D721Med (cell line): ENCODE results near the gene PCNX4.
"Not testable (repeated sequence)": the region's sequence is repeated elsewhere in the genome, so short reads cannot be mapped to it uniquely, and the experiment has no call there.

Experiments
- DNase-seq: peaks from one replicate; pipeline ENCODE4 v3.0.0; 2011; ENCODE audit warnings: low spot score; ENCODE audit not compliant: insufficient read length
- FAIRE-seq: peaks from 2 replicates; lab custom pipeline; 2011; peaks lifted over from hg19 to GRCh38; lab: Jason Lieb, UNC
- CTCF ChIP-seq: IDR thresholded peaks from 2 replicates; pipeline ENCODE4 v1.5.1; 2012; ENCODE audit warnings: mild to moderate bottlenecking, control low read depth; ENCODE audit not compliant: insufficient read depth; ENCODE audit errors: missing control alignments

PCNX4 gene

GRCh38 chr14:60091550-60092525 is at the start of gene PCNX4:
PCNX4 (plus strand) TSS chr14:60091923; CDS start chr14:60107639, 15,716 bp downstream.
- TF ChIP-seq CTCF: no peak
- DNase-seq (peak; percentile 44), FAIRE-seq (no peak)

GRCh38 chr14:60047976-60048375 is 43.7 kb upstream of the PCNX4 start:
- FAIRE-seq, DNase-seq: not testable (repeated sequence)

GRCh38 chr14:60051721-60052221 is 40.0 kb upstream of the PCNX4 start:
- TF ChIP-seq CTCF: no peak
- DNase-seq: no peak
- no peak for FAIRE-seq

GRCh38 chr14:60058087-60058486 is 33.6 kb upstream of the PCNX4 start:
- no peak for DNase-seq
- no peak for FAIRE-seq
- TF ChIP-seq CTCF: no peak

- no peak for FAIRE-seq
- no peak for TF ChIP-seq CTCF
- no peak for DNase-seq
Measured at GRCh38 chr14:60061371-60061770, 30.4 kb upstream of the PCNX4 start.

- TF ChIP-seq CTCF: peak; percentile 68
- DNase-seq (no peak), FAIRE-seq (no peak)
Measured at GRCh38 chr14:60064491-60065072, 27.1 kb upstream of the PCNX4 start.

- DNase-seq (no peak), FAIRE-seq (no peak)
- TF ChIP-seq CTCF: no peak
Measured at GRCh38 chr14:60067882-60068281, 23.8 kb upstream of the PCNX4 start.
